SKM-1 (cell line): Measurements from ENCODE around the gene TXN.
"Not testable (repeated sequence)": the region's sequence is repeated elsewhere in the genome, so short reads cannot be mapped to it uniquely, and the experiment has no call there.

Source experiments
- DNase-seq: peaks from one replicate; lab custom pipeline; 2025; ENCODE audit not compliant: unreplicated experiment; lab: John Stamatoyannopoulos, UW

The TXN gene

DNA sequence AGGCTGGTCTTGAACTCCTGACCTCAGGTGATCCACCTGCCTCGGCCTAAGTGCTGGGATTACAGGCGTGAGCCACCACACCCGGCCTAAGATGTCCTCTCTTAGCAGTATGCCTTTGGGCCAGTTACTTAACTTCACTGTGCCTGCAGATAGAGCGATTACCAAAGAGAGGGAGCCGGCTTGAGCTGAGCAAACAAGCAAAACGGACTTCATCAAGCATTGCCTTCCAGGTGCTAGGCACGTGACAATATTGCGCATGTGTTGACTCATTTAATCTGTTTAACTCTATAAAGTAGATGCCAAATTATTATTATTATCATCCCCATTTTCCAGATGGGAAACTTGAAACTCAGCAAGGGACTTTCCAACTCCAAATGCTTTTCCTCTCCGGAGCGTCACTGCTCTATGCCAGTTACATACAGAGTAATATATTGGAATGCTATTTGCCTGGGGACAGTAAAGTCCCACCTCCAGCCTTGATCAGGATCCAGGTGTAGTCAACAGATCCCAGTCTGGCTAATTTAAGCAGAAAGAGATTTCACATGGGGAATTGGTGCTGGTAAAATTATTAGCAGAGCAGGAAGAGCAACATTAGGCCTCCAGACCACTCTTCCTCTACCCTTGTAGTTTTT, 42.8 kb downstream of the TXN start:
- DNase-seq, result no peak

DNA sequence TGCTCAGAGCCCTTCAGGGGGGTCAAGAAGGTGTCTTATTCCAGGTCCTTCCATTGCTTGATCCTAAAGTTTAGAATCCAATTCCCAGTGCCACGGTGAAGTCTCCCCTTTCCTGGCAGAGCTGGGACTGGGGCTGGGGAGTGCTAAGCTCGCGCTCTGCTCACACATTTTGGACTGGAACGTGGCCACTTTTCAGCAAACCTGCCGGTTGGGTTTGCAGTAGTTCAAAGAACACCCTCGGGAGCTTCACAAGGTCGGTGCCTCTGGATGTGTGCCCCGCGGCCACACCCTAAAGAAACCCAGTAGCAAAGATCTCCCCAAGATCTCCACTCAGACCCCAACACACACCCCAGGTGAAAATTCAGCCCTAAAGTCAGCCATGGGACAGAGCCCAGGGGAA, 48.3 kb downstream of the TXN start, which contains the start of gene C9orf152:
Gene C9orf152, minus strand, starts transcription at position 129 of the 400 bp plus-strand sequence. CDS start 580 bp downstream, outside the sequence.
- no peak for DNase-seq

DNA sequence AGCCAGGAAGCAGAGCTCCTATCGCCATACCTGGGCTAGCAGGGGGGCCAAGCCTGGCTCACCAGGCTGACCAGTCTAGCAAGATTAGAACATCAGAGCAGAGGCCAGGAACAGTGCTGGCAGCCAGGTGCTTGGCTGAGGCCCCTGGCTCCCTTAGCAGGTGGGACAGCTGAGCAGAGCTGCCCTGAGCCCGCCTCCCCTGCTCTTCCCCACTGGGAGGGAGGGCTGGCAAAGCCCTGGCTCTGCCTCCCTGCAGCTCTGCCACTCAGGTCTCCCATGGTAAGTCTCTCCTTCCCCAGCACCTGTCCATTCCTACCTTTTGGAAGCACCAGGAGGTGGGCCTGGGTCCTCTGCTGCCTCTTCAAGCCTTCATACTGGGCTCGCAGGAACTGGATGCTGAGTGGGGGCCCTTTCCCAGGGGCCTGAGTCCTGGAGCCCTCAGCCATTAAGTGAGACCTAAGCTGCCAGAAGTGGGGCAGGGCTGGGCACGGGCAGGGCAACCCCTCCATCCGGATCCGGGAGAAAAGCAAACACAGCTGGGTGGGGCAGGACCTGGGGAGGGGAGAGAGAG, 49.2 kb downstream of the TXN start:
- DNase-seq, result no peak

DNA sequence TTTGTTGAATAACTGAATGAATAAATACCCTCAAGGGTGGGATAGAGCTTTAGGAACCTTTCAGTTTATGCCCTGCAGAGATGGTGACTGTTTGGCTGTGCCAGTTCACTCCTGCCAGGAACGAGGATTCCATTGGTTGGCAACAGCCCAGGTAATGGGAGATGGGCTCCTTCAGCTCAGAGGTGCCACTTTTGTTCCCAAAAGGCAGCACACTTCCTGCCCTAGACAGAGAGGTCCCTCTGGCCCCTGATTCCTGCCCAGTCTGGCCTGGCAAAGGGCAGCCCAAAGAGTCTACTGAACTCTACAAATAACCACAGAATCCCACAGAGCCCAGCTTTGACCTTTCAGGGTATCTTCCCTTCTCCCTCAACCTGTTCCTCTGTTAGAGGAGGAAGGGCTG, 49.9 kb downstream of the TXN start:
- DNase-seq, result no peak

DNA sequence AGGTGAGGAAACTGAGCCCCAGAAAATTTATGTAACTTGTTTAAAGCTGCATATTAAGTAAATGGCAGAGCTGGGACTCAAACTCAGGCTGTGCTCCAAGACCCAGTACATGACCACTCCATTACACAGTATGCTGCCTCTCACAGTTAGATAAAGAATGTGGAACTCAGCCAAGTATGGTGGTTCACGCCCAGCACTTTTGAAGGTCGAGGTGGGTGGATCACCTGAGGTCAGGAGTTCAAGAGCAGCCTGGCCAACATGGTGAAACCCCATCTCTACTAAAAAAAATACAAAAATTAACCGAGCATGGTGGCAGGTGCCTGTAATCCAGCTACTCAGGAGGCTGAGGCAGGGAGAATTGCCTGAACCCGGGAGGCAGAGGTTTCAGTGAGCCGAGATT, 50.7 kb downstream of the TXN start:
- not testable (repeated sequence) for DNase-seq

DNA sequence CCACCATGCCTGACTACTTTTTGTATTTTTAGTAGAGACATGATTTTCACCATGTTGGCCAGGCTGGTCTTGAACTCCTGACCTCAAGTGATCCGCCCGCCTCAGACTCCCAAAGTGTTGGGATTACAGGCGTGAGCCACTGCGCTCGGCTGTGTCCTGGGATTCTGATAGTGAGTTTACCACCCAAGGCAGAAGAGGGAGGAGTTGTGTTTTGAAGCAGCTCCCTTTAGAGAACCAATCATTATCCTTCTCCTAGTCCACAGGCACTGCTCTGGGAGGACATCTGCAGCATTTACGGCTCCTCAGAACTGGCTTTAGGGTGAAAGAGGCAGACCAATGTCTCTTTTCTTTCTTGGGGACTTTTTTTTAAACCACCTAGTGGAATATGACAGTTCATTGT, 54.1 kb downstream of the TXN start:
- no peak for DNase-seq

DNA sequence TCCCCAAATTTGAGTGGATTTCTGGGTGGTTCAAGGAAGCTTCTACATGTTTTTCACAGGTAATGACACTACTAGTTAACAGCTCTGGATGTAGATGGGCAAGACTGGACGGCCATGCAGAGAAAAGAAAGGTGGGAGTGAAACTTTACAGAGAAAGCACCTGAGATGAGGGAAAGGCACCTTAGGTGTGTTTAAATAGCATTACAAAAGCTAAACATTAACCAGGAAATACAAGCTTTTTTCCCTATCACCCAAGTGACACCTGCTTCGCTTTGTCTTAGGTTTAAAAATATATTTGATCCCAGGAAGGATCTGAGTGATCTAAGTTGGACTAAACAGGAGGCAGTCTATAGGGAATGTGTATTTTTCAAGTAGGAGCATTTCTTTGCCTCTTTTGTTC, 56.7 kb downstream of the TXN start:
- DNase-seq, result no peak

DNA sequence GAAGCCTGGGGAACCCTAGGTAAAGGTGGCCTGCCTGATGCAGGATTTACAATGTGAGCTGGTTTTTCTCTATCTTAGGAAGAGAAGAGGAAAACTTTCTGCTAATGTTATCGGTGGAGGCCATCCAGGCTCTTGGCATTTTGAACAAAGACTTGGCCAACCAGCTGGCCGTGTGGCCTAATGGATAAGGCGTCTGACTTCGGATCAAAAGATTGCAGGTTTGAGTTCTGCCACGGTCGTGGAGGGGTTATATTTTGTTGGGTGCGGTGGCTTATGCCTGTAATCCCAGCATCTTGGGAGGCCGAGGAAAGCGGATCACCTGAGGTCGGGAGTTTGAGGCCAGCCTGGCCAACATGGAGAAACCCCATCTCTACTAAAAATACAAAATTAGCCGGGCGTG, 58.0 kb downstream of the TXN start:
- no peak for DNase-seq

DNA sequence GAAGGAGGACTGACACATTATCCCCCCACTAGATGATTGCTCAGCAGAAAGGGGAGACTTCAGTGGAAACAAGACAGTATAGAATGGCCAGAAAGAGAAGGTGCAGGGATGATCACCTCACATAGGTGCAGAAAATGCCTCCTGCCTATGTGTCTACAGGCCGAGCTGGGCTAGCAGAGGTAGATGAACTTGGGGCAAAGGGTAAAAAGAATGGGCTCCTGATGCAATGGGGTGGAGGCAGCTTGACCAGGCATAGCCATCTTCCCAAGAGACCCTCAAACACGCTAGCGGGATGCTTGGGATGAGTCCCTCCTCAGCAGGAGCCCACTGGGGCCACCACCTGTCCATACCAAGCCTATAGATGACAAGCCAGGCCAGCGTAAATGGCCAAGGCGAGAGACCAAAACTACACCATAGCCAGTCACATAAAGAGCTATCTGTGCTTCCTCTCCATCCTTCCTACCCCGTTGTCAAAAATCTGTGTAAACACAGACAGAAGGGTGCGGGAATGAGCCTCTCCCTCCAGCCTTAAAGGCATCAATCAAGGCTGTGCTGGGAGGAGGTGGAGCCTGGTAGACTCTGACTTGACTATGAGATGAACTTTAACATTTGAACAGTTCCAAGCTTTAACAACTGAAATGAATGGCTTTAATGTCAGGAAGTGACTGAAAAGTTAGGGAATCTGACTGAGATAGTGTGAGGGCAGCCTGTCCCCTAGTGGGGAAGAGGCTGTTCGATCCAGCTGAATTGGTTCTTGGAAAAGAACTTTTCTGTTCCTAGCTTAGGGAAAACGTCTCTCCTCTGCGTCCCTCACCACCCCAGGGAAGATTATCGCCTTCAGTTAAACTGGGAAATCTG, 58.7 kb downstream of the TXN start:
- DNase-seq, result no peak

DNA sequence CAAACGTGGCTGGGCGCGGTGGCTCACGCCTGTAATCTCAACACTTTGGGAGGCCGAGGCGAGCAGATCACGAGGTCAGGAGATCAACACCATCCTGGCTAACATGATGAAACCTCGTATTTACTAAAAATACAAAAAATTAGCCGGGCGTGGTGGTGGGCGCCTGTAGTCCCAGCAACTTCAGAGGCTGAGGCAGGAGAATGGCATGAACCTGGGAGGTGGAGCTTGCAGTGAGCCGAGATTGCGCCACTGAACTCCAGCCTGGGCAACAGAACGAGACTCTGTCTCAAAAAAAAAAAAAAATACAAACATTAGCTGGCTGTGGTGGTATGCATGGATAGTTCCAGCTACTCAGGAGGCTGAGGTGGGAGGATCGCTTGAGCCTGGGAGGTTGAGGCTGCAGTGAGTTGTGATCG, 60.2 kb downstream of the TXN start:
- not testable (repeated sequence) for DNase-seq
